ENCODE measurements around the gene FBXO10.
"Not testable (repeated sequence)": the region's sequence is repeated elsewhere in the genome, so short reads cannot be mapped to it uniquely, and the experiment has no call there.

FBXO10 gene

GRCh38 chr9:37471942-37472684, 104.1 kb downstream of the FBXO10 start:
- DNase-seq: no peak

- DNase-seq: no peak
These were observed 107.6 kb downstream of the FBXO10 start for GRCh38 chr9:37468620-37469019.

GRCh38 chr9:37467530-37467929, 108.7 kb downstream of the FBXO10 start:
- DNase-seq: not testable (repeated sequence)

DNA sequence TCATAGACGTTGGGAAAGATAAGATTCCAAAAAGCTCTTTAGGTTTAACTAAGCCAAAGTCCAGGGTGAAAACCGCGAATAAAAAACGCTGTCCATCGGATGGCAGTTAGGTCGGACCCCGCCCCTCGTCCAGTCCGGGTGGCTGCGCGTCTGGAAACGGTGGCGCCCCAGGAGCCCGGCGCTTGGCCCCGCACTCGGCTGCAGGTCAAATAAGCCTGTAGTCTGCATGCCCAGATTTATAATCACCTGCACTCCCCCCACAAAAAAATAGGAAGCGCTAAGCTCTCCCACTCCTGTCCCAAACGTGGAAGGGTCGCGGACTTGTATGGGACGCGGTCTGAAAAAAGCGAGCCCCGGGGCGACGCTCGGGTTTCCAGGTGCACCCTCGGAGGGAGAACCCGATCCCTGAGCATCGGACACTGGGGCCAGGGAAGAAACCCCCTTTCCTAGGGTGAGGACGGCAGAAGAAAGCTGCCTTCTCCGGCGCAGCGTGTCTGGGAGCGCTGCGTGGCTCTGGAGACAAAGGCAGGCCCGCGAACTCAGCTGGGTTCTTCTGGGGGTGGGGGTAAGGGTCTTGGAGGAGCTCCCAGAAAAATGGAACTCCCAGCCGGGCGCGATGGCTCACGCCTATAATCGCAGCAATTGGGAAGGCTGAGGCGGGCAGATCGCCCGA, 110.0 kb downstream of the FBXO10 start:
- DNase-seq: peak; percentile 35

GRCh38 chr9:37465249-37466036, 110.7 kb downstream of the FBXO10 start, which contains the start of gene ZBTB5:
ZBTB5 (minus strand) TSS chr9:37465450; CDS start chr9:37442551, 22,899 bp downstream.
- peak; percentile 97 for DNase-seq

GRCh38 chr9:37464426-37465248, 111.5 kb downstream of the FBXO10 start:
- no peak for DNase-seq

DNA sequence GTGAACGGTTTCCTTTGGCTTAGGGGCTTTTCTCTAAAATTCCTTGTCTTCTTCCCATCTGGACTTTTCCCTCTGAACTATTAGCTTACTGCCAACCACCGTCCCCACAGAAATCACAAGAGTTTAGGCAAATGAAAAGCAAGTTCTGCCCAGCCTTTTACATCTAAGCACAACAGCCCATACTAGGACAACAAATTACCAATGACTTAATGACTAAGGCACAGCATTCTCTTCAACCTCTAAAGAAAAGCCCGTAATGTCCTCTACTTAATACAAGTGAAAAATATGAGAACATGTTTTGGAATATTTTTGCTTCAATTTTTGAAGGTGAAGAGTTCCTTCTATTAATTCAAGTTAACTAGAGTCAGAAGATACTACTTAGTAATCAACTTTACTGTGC, 112.2 kb downstream of the FBXO10 start:
- no peak for DNase-seq
